Heart right ventricle (tissue), 16 donors: ENCODE results near the gene OPA1. TPM values are rescaled to one million over a fixed set of nuclear protein-coding genes. Genes with fewer than 3 reads are reported as not detected.

Experiments
- ATAC-seq, 8 donors: fragments of 200-7000 bp; cut with Tn5 transposase; one replicate each; pipeline ENCODE4 v1.9.1; 2020; ENCODE audit warnings: mild to moderate bottlenecking in 8 of 8, moderate library complexity in 8 of 8, moderate number of reproducible peaks in 1 of 8
- DNase-seq, 2 donors: peaks; one replicate each; pipeline ENCODE4 v3.0.0-alpha.2; 2020
- H3K27ac ChIP-seq, 10 donors: fragments of 200-600 bp; sonication (generic) in 2 of 10; one replicate each; pipeline versions ENCODE4 v1.5.0 to v1.8.0; 2020 to 2022; ENCODE audit warnings: mild to moderate bottlenecking in 3 of 10
- H3K27me3 ChIP-seq, 7 donors: fragments of 200-600 bp; one replicate each; pipeline ENCODE4 v1.8.0; 2021 to 2022; ENCODE audit warnings: mild to moderate bottlenecking in 2 of 7
- H3K36me3 ChIP-seq, 9 donors: fragments of 200-600 bp; sonication (generic) in 1 of 9; one replicate each; pipeline versions ENCODE4 v1.5.0 to v1.8.0; 2020 to 2022; ENCODE audit warnings: mild to moderate bottlenecking in 2 of 9
- H3K4me1 ChIP-seq, 9 donors: fragments of 200-600 bp; sonication (generic) in 1 of 9; one replicate each; pipeline versions ENCODE4 v1.5.0 to v1.8.0; 2020 to 2022; ENCODE audit warnings: mild to moderate bottlenecking in 4 of 9
- H3K4me3 ChIP-seq, 10 donors: fragments of 200-600 bp; sonication (generic) in 2 of 10; one replicate each; pipeline versions ENCODE4 v1.5.0 to v1.8.0; 2020 to 2022; ENCODE audit warnings: mild to moderate bottlenecking in 7 of 10, moderate library complexity in 2 of 10
- H3K9me3 ChIP-seq, 11 donors: fragments of 200-600 bp in 10 of 11; sonication (generic) in 2 of 11; one replicate each; pipeline versions ENCODE4 v1.5.0 to v1.8.0; 2013 to 2022; ENCODE audit warnings: mild to moderate bottlenecking in 2 of 11, control low read depth in 1 of 11, moderate library complexity in 1 of 11
- WGBS, 2 donors: extraction: QIAGEN DNeasy Blood & Tissue Kit; methylation state at CpG; one replicate each; pipeline ENCODE4 v1.1.7; 2013; ENCODE audit warnings: inconsistent platforms in 1 of 2; 5-methylcytosine and 5-hydroxymethylcytosine counted together
- intact Hi-C, 10 donors: fragments of 100-400 bp; cut with DNase I; formaldehyde crosslinking; loops; one replicate each; pipeline versions ENCODE4 v1.11.1 to v1.14.2; 2022
- polyA plus RNA-seq, 2 donors: library from polyadenylated mRNA; stranded (reverse); fragments of 200-250 nt; gene quantifications; one replicate each; pipeline ENCODE4 v1.2.3, GENCODE V29; 2013
- total RNA-seq, 10 donors: library from RNA; stranded (reverse); fragmentation: NEBNext Ultra II Directional in 3 of 10; extraction: Animal tissue kit (Norgen Biotek cat#: 25700) in 3 of 10; gene quantifications; one replicate each; pipeline versions ENCODE4 v1.2.1 to v1.2.4, GENCODE V29; 2021 to 2023
- TF ChIP-seq, protein P1 (sequence below), 9 donors: fragments of 200-600 bp; sonication (generic) in 2 of 9; IDR thresholded peaks; one replicate each; pipeline versions ENCODE4 v1.5.0 to v1.8.0; 2021 to 2022; ENCODE audit warnings: antibody characterized with exemption in 9 of 9, mild to moderate bottlenecking in 5 of 9, moderate library complexity in 1 of 9
- donor health status: Arrhythmogenic right ventricular cardiomyopathy.
- donor health status: ischemic (EF 13 %, LVEDD 7.1; RV severe dilation, severe dysfunction).
- donor health status: healthy with polysubstance abuse.
- donor health status: DM: no; HTN: yes; CAD: no.
- donor health status: DM: no; HTN: no; CAD: no.
- donor health status: ischemic (EF 25% LVEDD 6.9; RV normal size, moderate dysfunction).
- donor health status: ischemic (EF 25% LVEDD 5.7; RV mildly dilated, moderate dysfunction).
- donor health status: healthy.
- donor health status: DM: yes; HTN: yes; CAD: no.
- donor health status: Ischemic cardiomyopathy.
- donor health status: ischemic (EF 35%, LVEDD 5.7; RV mildly dilated, moderate dysfunction).
- donor health status: nonischemic (EF 11% LVEDD 7.7; RV severe dilation, severe dysfunction).
- donor health status: DM: yes; HTN: yes; CAD: no.
- donor health status: PGD.
- donor health status: ischemic (EF 29% LVEDD 5.4; RV normal size, mild dysfunction).
- donor health status: nonischemic (EF 23%, LVEDD 6.1; RV moderate dilation, normal function).

OPA1 gene
- total and polyA plus RNA-seq, 12 donors: 19.2 to 197 (median 124) TPM

DNA sequence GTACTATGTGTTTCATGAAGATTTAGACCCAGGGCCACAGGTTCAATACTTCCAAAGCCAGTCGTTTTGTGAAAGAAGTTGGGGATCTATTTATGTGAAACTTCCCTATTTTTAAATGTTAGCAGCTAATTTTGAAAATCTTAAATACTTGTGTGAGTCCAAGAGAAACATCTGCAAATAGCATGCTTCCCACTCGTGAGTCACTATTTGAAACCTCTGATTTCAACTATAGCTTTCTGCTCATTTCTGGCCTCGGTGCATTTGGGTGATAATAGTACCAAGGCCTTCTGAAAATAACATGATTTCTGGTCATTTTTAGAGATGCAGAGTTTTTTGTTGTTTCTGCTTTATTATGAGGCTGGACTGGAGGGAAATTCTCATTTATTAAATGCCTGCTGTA, 110.0 kb downstream of the OPA1 start:
- DNase-seq: no peak
- Histone ChIP-seq H3K4me1 (peaks cover 0 to 4% (median 0%) of the 10 kb centered on the region in 9 donors), H3K36me3 (peaks cover 0 to 26% (median 0%) of the 10 kb centered on the region in 9 donors), H3K9me3 (no peaks in the 10 kb centered on the region), H3K4me3 (no peak overlapping the region), H3K27ac (no peak overlapping the region), H3K27me3 (no peaks in the 10 kb centered on the region)
- no peak for ATAC-seq
- TF ChIP-seq, protein P1, sequence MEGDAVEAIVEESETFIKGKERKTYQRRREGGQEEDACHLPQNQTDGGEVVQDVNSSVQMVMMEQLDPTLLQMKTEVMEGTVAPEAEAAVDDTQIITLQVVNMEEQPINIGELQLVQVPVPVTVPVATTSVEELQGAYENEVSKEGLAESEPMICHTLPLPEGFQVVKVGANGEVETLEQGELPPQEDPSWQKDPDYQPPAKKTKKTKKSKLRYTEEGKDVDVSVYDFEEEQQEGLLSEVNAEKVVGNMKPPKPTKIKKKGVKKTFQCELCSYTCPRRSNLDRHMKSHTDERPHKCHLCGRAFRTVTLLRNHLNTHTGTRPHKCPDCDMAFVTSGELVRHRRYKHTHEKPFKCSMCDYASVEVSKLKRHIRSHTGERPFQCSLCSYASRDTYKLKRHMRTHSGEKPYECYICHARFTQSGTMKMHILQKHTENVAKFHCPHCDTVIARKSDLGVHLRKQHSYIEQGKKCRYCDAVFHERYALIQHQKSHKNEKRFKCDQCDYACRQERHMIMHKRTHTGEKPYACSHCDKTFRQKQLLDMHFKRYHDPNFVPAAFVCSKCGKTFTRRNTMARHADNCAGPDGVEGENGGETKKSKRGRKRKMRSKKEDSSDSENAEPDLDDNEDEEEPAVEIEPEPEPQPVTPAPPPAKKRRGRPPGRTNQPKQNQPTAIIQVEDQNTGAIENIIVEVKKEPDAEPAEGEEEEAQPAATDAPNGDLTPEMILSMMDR (IDR thresholded peaks at IDR 0.05): no peak
- intact Hi-C loops: no loop called here
- 69 to 75% methylated on average over 3 of the region's 3 CpGs for WGBS, 2 donors

DNA sequence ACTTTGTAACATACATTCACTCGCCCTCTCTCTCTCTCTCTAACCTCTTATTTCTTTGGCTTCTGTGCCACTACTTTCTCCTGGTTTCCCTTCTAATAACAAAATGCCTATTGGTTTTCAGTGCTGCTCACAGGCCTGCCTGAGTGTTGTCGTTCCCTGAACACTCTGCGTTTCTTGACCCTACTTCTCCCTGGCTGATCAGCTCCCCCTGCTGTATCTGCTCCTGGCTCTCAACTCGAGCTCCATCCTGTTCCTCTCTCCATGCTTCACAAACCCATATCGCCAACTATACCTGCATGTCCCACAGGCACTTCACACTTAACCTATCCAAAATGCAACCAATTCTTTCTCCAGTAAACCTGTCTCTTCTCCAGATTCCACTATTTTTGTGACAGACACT, 111.4 kb downstream of the OPA1 start:
- Histone ChIP-seq H3K9me3 (no peaks in the 10 kb centered on the region), H3K4me1 (peaks cover 0 to 4% (median 0%) of the 10 kb centered on the region in 9 donors), H3K4me3 (no peak overlapping the region), H3K27me3 (no peaks in the 10 kb centered on the region), H3K27ac (no peak overlapping the region), H3K36me3 (peaks cover 0 to 19% (median 0%) of the 10 kb centered on the region in 9 donors)
- 63 to 70% methylated on average over 5 of the region's 5 CpGs for WGBS, 2 donors
- intact Hi-C loops: no loop called here
- TF ChIP-seq, protein P1 (IDR thresholded peaks at IDR 0.05): no peak
- no peak for ATAC-seq
- DNase-seq: no peak

DNA sequence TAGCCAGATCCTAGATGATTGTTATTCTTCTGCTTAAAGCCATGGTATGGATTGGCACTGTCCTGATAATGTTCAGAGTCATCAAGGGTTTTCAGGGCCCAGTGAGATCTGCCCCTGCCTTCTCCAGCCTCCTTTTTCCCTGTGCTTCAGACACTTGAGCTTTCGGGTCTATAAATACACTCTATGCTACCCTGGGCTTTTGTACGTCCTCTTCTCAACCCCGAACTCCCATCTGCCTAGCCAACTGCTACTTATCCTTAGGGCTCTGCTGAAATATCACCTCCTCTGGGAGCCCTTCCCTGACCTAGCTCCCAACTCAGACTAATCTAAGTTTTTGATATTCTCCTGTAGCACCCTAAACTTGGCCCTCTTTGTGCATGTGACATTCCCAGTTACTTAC, 115.3 kb downstream of the OPA1 start:
- TF ChIP-seq, protein P1 (IDR thresholded peaks at IDR 0.05): no peak
- no peaks in the 10 kb centered on the region for H3K36me3 ChIP-seq

DNA sequence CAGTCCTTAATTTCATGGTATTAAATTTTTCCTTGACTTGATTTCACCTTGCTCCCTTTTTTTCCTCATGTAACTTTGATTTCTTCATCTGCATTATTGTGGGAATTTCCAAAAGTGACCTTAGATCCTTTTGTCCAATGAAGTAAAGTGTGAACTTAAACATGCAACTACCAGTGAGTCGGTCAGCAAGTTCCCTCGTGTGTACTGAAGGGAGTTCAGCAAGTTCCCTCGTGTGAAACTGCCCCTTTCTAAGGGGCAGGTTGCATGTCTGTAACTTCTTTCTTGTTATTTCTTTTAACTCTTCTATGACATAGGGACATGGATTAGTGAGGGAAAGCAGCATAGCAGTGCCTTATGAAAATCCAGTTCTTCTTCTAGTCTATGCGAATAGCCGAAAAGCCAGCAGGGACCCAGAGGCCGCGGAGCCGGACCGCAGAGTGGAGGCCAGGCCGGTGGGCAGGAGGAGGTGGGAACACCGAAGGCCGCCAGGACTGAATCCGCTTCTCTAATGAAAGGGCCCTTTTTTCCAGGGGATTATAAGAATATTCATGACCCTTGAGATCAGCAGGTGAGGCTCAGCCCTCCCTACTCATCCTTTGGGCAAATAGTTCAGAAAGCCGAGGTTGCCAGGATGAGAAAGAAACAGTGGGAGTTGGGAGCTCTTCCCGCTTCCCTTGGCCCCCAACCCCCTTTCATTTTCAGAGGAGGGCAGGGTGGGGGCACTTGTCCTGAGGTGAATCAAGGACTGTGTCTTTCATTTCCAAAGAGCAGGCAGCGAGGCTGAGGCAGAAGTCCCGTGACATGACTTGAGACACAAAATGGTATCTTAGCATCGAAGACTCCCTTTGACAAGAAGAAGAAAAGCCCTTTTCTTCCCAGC, 117.5 kb downstream of the OPA1 start:
- TF ChIP-seq, protein P1 (IDR thresholded peaks at IDR 0.05): no peak
- H3K36me3 ChIP-seq: no peaks in the 10 kb centered on the region
- ATAC-seq: no peak
- DNase-seq: no peak
- no peaks in the 10 kb centered on the region for H3K4me1 ChIP-seq
- no peaks in the 10 kb centered on the region for H3K27me3 ChIP-seq
- no peak overlapping the region for H3K27ac ChIP-seq
- H3K4me3 ChIP-seq: no peak overlapping the region
- intact Hi-C loops: no loop called here
- 82% methylated on average over 18 of the region's 18 CpGs for WGBS, 2 donors
- peaks cover 0 to 14% (median 9%) of the 10 kb centered on the region in 11 donors for H3K9me3 ChIP-seq

More for the DNA sequence above, 115.3 kb downstream of the OPA1 start:
- no peak overlapping the region for H3K4me3 ChIP-seq
- H3K4me1 ChIP-seq: peaks cover 0 to 1% (median 0%) of the 10 kb centered on the region in 9 donors
- DNase-seq (no peak), ATAC-seq (peak in 1 of 8 donors; percentile 29)
- H3K9me3 ChIP-seq: no peaks in the 10 kb centered on the region
- no peak overlapping the region for H3K27ac ChIP-seq
- WGBS, 2 donors: 36 to 58% methylated on average over 3 of the region's 3 CpGs
- no peaks in the 10 kb centered on the region for H3K27me3 ChIP-seq
- intact Hi-C loops: no loop called here
